HAP-1 (cell line): Measurements from ENCODE around the gene SYMPK.

Source experiments
- DNase-seq, 2 experiments: peaks; one replicate each; pipeline ENCODE4 v3.0.0-alpha.2; 2016 to 2020; ENCODE audit warnings: low spot score in 2 of 2
- H3K27me3 ChIP-seq: fragments of 250-450 bp; sonication (Bioruptor Pico); 2 replicates; pipeline ENCODE4 v1.5.1; 2020; ENCODE audit warnings: low read depth, mild to moderate bottlenecking, moderate library complexity
- H3K36me3 ChIP-seq: fragments of 250-450 bp; sonication (Bioruptor Pico); replicated peaks from 2 replicates; pipeline ENCODE4 v1.5.1; 2020; ENCODE audit warnings: mild to moderate bottlenecking
- H3K4me1 ChIP-seq: fragments of 250-450 bp; sonication (Bioruptor Pico); 2 replicates; pipeline ENCODE4 v1.5.1; 2020; ENCODE audit warnings: mild to moderate bottlenecking
- H3K4me3 ChIP-seq: fragments of 250-450 bp; sonication (Bioruptor Pico); 2 replicates; pipeline ENCODE4 v1.5.1; 2020; ENCODE audit warnings: mild to moderate bottlenecking, moderate library complexity
- H3K9me3 ChIP-seq: fragments of 250-450 bp; sonication (Bioruptor Pico); 2 replicates; pipeline ENCODE4 v1.5.1; 2020; ENCODE audit warnings: mild to moderate bottlenecking, moderate library complexity
- in situ Hi-C: fragments of 300-500 bp; cut with MboI; formaldehyde crosslinking; loops from 3 replicates; pipeline ENCODE4 v1.14.3; 2020; ENCODE audit warnings: low sequenced_read_pairs, inconsistent platforms, mixed read lengths

Gene SYMPK

DNA sequence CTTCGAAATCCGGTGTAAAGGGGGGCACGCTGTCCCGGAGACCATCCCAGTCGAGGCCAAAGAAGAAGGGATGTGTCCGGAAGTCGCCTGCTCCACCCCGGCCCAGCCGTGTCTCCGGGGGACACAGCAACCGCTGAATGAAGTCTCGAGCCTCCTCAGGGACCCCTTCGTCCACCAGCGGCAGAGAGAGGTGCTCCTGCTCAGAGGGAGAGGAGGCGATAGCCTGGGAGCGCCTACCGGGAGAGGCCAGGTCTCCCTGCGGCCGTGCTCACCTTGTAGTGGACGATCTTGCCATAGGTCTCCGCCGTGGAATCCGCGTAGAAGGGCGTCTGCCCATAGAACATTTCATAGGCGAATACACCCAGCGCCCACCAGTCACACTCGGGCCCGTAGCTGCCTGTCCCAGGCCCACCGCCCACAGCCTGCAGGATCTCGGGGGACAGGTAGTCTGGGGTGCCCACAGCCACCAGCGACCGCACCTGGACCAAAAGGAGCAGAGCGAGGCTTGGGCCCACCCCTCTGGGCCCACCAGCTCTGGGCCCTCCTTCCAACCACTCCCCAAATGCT is 85.5 kb downstream of the SYMPK start:
- DNase-seq: no peak
- Histone ChIP-seq H3K4me1 (peaks cover 10% of the 10 kb centered on the region), H3K27me3 (no peaks in the 10 kb centered on the region), H3K4me3 (no peak overlapping the region), H3K36me3 (peaks cover 12% of the 10 kb centered on the region), H3K9me3 (no peaks in the 10 kb centered on the region)
- in situ Hi-C loops: no loop called here

DNA sequence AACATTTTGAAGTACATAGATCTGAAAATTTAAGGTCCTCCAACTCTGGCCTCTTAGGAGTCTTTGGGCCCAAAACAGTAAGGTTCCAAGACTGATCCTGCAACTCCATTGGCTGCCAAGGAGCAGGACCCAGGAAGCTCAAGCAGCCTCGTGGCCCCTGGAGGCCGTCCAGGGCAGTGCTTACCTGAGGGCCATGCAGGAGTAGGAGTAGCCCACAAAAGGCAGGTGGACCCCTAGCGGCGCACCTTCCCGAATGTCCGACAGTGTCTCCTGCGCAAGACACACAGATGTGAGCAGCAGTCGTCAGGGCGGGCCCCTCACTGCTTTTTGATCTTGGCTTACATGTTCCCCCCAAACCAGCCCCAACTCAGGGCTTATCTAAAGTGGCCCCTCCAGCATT is 88.2 kb downstream of the SYMPK start:
- Histone ChIP-seq H3K4me3 (no peak overlapping the region), H3K9me3 (no peaks in the 10 kb centered on the region), H3K36me3 (peaks cover 12% of the 10 kb centered on the region), H3K4me1 (peaks cover 11% of the 10 kb centered on the region), H3K27me3 (no peaks in the 10 kb centered on the region)
- in situ Hi-C loops: no loop called here
- DNase-seq: no peak

DNA sequence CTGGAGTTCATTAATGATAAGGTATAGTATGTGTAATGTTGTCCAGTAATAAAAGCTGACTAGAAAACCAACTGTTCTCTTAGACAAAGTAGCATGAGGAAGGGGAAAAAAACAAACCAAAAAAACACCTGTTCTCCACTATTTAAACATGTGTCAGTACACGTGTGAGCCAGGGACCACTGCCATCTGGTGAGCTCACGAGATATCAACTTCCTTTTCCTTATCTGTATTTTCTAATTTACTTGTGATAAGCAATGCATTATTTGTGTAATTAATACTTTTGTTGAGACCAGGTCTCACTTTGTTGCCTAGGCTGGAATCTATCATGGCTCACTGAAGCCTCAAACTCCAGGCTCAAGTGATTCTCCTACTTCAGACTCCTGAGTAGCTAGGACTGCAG is 89.6 kb downstream of the SYMPK start:
- no peaks in the 10 kb centered on the region for H3K27me3 ChIP-seq
- H3K4me3 ChIP-seq: no peak overlapping the region
- in situ Hi-C loops: no loop called here
- no peaks in the 10 kb centered on the region for H3K9me3 ChIP-seq
- peaks cover 4% of the 10 kb centered on the region; the same call in 1 of the 2 replicates for H3K4me1 ChIP-seq
- peaks cover 12% of the 10 kb centered on the region for H3K36me3 ChIP-seq
- no peak for DNase-seq

DNA sequence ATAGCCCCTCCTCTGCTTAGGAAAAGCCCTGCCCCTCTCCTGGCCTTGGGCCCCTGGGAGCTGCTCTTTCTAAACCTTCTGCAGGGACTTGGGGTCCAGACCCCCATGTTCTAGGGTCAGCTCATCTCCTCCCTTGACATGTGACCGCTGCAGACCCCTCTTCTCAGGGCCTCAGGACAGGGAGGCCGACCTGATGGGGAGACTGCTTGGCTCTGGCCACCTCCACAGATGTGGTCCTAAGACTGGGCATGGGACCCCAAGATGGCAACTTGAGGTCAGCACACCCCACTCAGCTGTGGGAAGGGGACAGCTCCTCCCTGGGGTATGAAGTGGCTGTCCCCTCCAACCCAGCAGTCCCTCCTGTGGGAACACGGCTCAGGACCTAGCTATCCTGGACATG is 90.0 kb downstream of the SYMPK start:
- H3K36me3 ChIP-seq: peaks cover 11% of the 10 kb centered on the region
- in situ Hi-C loops: no loop called here
- DNase-seq: no peak
- no peak overlapping the region for H3K4me3 ChIP-seq
- H3K27me3 ChIP-seq: no peaks in the 10 kb centered on the region
- peaks cover 4% of the 10 kb centered on the region; the same call in 1 of the 2 replicates for H3K4me1 ChIP-seq
- no peaks in the 10 kb centered on the region for H3K9me3 ChIP-seq

DNA sequence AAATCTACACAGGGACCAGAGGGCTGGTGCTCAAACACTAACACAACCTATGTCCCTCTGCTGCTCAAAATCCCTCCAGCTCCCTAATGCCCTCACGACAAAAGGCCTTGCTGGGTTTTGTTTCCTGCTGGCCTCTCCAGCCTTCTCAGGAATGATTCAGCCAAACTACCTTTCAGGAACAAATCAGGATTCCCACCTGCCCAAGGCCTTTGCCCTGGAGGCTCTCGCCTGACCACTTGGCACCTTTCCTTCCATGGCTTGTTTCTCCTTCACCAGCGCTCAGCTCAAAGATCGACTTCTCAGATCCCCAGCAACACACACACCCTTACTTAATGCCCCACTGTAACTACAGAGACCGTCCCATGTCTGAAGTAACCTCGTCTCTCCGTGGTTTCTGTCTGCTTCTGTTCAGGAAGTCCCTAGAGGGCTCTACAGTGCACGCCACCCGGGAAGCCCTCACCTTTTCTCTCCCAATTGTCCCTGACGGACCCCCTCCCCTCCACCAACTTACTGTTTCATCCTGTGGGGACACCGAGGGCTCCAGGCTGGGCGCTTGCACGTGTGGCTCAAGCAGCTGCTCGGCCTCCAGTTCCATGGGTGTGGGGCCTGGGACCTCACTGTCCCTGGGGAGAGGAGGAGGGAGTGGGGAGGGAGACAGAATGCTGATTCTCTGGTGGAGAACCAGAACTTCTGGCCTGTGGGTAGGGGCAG is 90.7 kb downstream of the SYMPK start:
- no peaks in the 10 kb centered on the region for H3K27me3 ChIP-seq
- no peak overlapping the region for H3K4me3 ChIP-seq
- peaks cover 5% of the 10 kb centered on the region for H3K36me3 ChIP-seq
- DNase-seq: no peak
- peaks cover 4% of the 10 kb centered on the region; the same call in 1 of the 2 replicates for H3K4me1 ChIP-seq
- in situ Hi-C loops: no loop called here
- no peaks in the 10 kb centered on the region for H3K9me3 ChIP-seq

DNA sequence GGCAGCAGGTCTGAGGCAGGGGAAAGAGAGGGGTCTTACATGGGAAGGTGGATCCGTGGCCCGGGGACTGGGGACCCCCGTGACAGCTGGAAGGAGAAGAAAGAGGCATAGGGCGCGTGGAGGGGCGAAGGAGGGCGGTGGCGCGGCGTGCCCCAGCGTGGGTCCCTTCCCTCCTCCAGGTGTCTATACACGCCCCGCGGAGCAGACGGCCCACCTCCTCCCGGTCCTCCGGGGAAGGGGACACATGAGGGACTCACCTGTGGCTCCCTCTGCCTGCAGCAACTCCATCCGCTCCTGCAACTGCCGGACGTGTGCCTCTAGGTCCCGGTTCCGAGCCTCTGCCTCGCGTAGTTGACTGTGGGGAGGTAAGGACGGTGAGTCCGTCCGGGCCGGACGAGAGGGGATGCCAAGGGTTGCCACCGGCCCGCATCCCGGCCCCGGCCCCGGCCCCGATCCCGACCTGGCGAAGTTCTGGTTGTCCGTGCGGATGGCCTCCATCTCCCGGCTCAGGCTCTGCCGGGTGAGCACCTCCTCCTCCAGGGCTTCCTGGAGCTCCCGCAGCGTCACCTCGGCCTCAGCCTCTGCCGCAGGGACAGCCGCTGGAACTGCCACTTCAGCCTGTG is 91.5 kb downstream of the SYMPK start:
- Histone ChIP-seq H3K36me3 (no peaks in the 10 kb centered on the region; the same call in none of the 2 replicates), H3K4me1 (peaks cover 10% of the 10 kb centered on the region), H3K4me3 (no peak overlapping the region), H3K9me3 (no peaks in the 10 kb centered on the region), H3K27me3 (no peaks in the 10 kb centered on the region)
- DNase-seq: no peak
- in situ Hi-C loops: no loop called here

DNA sequence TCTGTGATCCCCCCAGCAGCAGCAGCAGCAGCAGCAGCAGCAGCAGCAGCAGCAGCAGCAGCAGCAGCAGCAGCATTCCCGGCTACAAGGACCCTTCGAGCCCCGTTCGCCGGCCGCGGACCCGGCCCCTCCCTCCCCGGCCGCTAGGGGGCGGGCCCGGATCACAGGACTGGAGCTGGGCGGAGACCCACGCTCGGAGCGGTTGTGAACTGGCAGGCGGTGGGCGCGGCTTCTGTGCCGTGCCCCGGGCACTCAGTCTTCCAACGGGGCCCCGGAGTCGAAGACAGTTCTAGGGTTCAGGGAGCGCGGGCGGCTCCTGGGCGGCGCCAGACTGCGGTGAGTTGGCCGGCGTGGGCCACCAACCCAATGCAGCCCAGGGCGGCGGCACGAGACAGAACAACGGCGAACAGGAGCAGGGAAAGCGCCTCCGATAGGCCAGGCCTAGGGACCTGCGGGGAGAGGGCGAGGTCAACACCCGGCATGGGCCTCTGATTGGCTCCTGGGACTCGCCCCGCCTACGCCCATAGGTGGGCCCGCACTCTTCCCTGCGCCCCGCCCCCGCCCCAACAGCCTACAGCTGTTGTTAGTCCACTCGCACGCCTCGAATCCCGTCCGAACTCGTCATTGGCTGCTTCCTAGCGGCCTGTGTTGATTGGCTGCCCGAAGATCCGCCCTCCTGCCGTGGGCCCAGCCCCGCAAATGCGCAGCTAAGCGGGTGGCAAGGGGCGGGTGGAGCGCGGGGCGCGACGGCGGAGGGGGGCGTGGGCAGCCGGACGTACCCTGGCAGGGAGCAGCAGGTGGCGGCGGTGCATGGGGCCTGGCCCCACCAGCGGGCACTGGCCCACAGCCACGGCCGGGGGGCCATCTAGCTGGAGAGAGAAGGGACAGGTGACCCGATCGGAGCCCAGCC is 92.5 kb downstream of the SYMPK start:
- H3K27me3 ChIP-seq: no peaks in the 10 kb centered on the region
- H3K9me3 ChIP-seq: no peaks in the 10 kb centered on the region
- H3K4me3 ChIP-seq: peak overlapping the region; percentile 63
- DNase-seq: peak; percentile 97 to 99
- H3K4me1 ChIP-seq: peaks cover 10% of the 10 kb centered on the region
- in situ Hi-C loops: no loop called here
- H3K36me3 ChIP-seq: no peaks in the 10 kb centered on the region; the same call in none of the 2 replicates

DNA sequence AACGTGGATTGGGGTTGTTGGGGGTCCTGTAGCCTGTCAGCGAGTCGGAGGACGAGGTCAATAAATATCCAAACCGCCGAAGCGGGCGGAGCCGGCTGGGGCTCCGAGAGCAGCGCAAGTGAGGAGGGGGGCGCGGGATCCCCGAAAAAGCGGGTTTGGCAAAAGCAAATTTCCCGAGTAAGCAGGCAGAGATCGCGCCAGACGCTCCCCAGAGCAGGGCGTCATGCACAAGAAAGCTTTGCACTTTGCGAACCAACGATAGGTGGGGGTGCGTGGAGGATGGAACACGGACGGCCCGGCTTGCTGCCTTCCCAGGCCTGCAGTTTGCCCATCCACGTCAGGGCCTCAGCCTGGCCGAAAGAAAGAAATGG is 93.1 kb downstream of the SYMPK start:
- in situ Hi-C loops: no loop called here
- peaks cover 10% of the 10 kb centered on the region for H3K4me1 ChIP-seq
- H3K27me3 ChIP-seq: no peaks in the 10 kb centered on the region
- no peaks in the 10 kb centered on the region; the same call in none of the 2 replicates for H3K36me3 ChIP-seq
- no peaks in the 10 kb centered on the region for H3K9me3 ChIP-seq
- peak overlapping the region; percentile 63 for H3K4me3 ChIP-seq
- DNase-seq: no peak

DNA sequence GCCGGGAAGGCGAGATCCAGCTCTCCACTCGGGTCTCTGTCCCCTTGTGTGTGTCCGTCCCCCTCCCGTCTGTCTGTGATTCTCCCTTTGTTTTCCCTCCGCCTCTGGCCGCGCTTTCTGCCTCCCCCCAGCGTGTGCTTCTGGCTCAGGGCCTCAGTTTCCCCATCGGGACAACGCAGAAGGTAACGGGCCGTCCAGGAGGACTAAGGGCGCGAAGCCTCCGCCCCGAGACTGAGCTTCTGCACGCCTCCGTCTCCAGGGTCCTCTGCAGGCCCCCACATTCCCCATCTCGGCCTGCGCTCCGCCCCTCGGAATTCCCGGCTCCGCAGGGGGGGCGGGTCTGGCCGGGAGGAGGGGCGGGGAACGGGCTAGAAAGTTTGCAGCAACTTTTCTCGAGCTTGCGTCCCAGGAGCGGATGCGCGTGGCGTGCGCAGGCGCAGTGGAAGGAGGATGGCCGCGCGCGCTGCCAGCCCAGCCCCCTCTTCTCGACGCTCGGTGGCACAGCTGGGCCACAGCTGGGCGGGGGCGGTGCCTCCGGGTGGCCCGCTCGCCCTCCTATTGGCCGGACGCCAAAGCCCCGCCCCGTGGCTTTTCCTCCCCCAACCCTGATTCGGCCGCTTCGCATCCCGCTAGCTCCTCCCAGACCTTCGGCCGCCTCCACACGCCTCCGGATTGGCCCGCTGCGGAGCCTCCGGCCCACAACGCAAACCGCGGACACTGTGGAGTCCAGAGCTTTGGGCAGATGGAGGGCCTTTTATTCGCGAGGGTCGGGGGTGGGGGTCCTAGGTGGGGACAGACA is 93.8 kb downstream of the SYMPK start, which contains the start of gene SIX5:
SIX5 (minus strand) TSS at position 269 of the 799 bp plus-strand sequence. CDS start 408 bp downstream, outside the sequence.
- H3K9me3 ChIP-seq: no peaks in the 10 kb centered on the region
- no peaks in the 10 kb centered on the region; the same call in none of the 2 replicates for H3K36me3 ChIP-seq
- H3K4me1 ChIP-seq: peaks cover 14% of the 10 kb centered on the region
- peak within 1 kb of the TSS; percentile 63 for H3K4me3 ChIP-seq
- DNase-seq: peak; percentile 95 to 99
- in situ Hi-C loops: no loop called here
- H3K27me3 ChIP-seq: no peaks in the 10 kb centered on the region

DNA sequence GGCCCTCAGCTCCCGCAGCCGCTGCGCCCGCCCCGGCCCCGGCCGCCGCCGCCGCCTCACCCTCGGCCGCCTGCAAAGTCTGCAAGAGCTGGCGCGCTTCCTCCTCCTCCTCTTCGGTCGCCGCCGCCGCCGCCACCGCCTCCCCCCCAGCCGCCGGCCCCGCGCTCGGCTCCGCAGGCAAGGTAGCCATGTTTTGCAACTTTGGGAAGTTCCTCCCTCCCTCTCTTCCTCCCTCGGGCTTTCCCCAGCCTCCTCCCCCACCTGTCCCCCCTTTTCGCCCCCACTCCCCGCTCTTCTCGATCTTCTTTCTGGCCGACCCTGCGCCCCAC is 94.3 kb downstream of the SYMPK start:
- Histone ChIP-seq H3K4me3 (peak overlapping the region; percentile 63), H3K27me3 (no peaks in the 10 kb centered on the region), H3K4me1 (peaks cover 15% of the 10 kb centered on the region), H3K36me3 (no peaks in the 10 kb centered on the region; the same call in none of the 2 replicates), H3K9me3 (no peaks in the 10 kb centered on the region)
- in situ Hi-C loops: no loop called here
- peak in 1 of 2 experiments; percentile 62 for DNase-seq

DNA sequence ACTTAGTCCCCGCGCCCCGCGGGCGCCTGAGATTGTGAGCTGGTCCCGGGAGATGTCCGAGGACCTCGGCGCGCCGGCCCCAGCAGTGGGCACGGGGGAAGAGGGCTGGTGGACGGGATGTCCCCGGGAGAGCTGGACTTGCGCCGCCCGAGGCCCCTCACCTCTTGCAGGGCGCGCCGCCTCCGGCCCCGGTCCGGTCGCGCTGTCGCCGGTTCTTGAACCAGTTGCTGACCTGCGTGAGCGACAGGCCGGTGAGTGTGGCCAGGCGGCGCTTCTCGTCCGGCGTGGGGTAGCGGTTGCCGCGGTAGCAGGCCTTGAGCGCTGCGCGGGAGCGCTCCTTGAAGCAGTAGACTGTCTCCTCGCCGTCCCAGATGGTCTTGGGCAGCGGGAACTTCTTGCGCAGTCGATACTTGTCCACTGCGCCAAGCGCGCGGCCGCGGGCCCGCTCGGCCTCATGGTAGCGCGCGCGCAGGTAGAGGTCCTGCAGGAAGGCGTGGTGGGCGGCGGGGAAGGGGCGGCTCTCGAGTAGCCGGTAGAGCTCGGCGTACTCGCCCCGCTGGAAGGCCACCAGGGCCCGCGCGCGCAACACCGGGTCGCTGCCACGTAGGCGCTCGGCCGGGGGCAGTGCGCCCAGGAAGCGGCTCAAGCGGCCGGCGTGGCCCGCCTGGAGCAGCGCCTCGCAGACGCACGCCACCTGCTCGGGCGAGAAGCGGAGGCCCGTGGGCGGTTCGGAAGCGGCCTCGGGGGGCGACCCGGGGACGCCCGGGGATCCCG is 94.9 kb downstream of the SYMPK start:
- H3K4me3 ChIP-seq: peak overlapping the region; percentile 63
- H3K27me3 ChIP-seq: no peaks in the 10 kb centered on the region
- peaks cover 15% of the 10 kb centered on the region for H3K4me1 ChIP-seq
- no peaks in the 10 kb centered on the region; the same call in 1 of the 2 replicates for H3K36me3 ChIP-seq
- H3K9me3 ChIP-seq: no peaks in the 10 kb centered on the region
- DNase-seq: peak; percentile 44 to 74
- in situ Hi-C loops: no loop called here

DNA sequence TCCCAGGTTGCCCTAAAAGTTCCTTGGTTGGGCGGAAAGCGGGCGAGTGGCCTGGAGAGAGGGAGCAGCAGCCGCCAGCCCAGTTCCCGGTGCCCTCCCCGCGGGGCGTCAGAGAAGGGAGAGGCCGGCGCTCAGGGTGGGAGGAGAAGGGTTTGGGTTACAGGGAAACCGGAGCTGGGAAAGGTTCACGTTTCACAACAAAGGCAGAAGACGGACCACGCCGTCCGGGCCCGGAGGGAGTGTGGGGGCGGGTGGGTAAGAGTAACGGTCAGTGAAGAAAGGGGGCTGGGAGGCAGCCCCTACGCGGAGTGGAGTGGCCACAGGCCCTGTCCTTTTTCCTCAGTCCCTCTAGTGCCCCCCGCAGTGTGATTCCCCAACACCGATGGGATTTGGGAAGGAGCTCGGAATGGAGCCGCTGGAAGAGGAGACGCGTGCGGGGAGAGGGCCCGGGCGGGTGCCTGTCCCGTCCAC is 95.5 kb downstream of the SYMPK start:
- Histone ChIP-seq H3K4me1 (peaks cover 15% of the 10 kb centered on the region), H3K4me3 (peak overlapping the region; percentile 63), H3K9me3 (no peaks in the 10 kb centered on the region), H3K36me3 (no peaks in the 10 kb centered on the region; the same call in 1 of the 2 replicates), H3K27me3 (no peaks in the 10 kb centered on the region)
- in situ Hi-C loops: no loop called here
- DNase-seq: peak; percentile 67 to 85
